Dermis microvascular lymphatic vessel endothelial cell (primary cell): Measurements from ENCODE around the gene ARAP1. TPM values are rescaled to one million over a fixed set of nuclear protein-coding genes. Genes with fewer than 3 reads are reported as not detected.
A peak's percentile ranks its signal among the peaks of the same experiment; 100 is the strongest.

Source experiments
- DNase-seq, 2 donors: peaks; one replicate each; pipeline versions ENCODE4 v3.0.0 to v3.0.0-alpha.2; 2010; ENCODE audit warnings: low read depth in 2 of 2
- total RNA-seq: library from RNA; depleted of rRNA; stranded (reverse); fragments of >200 nt; gene quantifications from 2 replicates; pipeline ENCODE4 v1.2.1, GENCODE V29; 2014

ARAP1 gene
- total RNA-seq, 1 donor from 2014 or later: 73.7 TPM

- peak; percentile 84 to 89 for DNase-seq
Measured at GRCh38 chr11:72724851-72725723, 27.1 kb downstream of the ARAP1 start.

- DNase-seq: no peak
Measured at GRCh38 chr11:72724021-72724551, 28.1 kb downstream of the ARAP1 start.

- no peak for DNase-seq
Measured at GRCh38 chr11:72723508-72723907, 28.7 kb downstream of the ARAP1 start.

GRCh38 chr11:72722050-72722748 lies 30.0 kb downstream of the ARAP1 start:
- DNase-seq: peak; percentile 75 to 95

- DNase-seq: peak in 1 of 2 donors; percentile 49
Measured at GRCh38 chr11:72721689-72722049, 30.5 kb downstream of the ARAP1 start.

- no peak for DNase-seq
Measured at GRCh38 chr11:72721276-72721675, 30.9 kb downstream of the ARAP1 start.

- peak in 1 of 2 donors; percentile 46 for DNase-seq
Measured at GRCh38 chr11:72720784-72721183, 31.4 kb downstream of the ARAP1 start.

- DNase-seq: no peak
Measured at GRCh38 chr11:72720047-72720446, 32.2 kb downstream of the ARAP1 start.

GRCh38 chr11:72719551-72719950 lies 32.7 kb downstream of the ARAP1 start:
- DNase-seq: no peak

- DNase-seq: no peak
Measured at GRCh38 chr11:72719144-72719543, 33.1 kb downstream of the ARAP1 start.

- DNase-seq: no peak
Measured at GRCh38 chr11:72718101-72718501, 34.1 kb downstream of the ARAP1 start.

GRCh38 chr11:72716788-72717435 lies 35.3 kb downstream of the ARAP1 start:
- DNase-seq: no peak

GRCh38 chr11:72716290-72716689 lies 35.9 kb downstream of the ARAP1 start:
- DNase-seq: no peak

GRCh38 chr11:72712841-72713240 lies 39.4 kb downstream of the ARAP1 start:
- DNase-seq: no peak

GRCh38 chr11:72712168-72712751 lies 39.9 kb downstream of the ARAP1 start:
- DNase-seq: no peak

GRCh38 chr11:72711141-72711540 lies 41.1 kb downstream of the ARAP1 start:
- no peak for DNase-seq

GRCh38 chr11:72710278-72710677 lies 41.9 kb downstream of the ARAP1 start:
- DNase-seq: no peak

GRCh38 chr11:72709478-72710238 lies 42.5 kb downstream of the ARAP1 start:
- no peak for DNase-seq

GRCh38 chr11:72707032-72707431 lies 45.2 kb downstream of the ARAP1 start:
- no peak for DNase-seq

- no peak for DNase-seq
Measured at GRCh38 chr11:72706579-72706978, 45.6 kb downstream of the ARAP1 start.
